GM12801 (cell line): ENCODE measurements around the gene LRRC23.

Experiments
- TF ChIP-seq, protein P1 (sequence below): IDR thresholded peaks from one replicate; pipeline ENCODE4 v1.5.1; 2011; ENCODE audit warnings: control low read depth; ENCODE audit not compliant: insufficient read length; ENCODE audit errors: extremely low read depth

The LRRC23 gene

DNA sequence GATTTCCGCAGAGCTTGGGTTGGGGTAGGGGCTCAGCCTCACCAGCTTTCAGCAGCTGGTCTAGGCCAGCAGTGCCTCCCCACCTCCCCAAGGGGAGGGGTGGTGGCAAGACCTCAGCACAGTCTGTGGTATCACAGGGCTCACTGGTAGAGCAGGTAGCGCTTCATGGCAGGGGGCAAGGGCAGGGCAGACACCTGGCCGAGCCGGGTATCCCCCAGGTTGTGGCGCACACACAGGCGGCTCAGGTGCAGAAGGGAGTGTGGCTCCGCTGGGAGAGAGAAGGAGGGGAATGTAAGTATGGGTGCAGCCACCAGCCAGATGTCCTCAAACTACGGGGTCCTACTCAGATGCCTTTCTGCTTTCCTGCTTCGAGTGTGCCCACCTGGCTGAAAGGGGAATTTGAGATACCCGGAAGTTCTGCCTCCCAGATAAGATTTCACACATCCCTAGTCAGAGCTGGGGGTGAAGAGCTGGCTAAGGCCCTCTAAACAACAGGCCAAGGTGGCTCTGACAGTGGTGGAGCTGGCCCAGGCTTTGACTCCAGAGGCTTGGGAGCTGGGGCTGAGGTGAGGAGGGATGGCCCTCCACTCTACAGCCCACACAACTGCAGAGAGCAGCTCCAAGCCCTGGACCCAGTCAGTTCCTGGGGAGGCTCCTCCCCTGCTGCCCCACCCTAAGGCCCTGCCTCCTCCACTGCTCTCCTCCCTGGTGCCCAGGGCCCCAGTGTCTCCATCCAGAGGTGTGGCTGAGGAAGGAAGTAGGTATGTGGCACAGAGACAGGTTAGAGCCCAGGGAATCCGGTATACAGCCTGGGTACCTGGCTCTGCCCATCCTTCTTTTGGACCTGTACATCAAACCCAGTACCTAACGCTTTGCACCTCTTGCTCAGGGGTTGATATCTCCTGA lies 33.3 kb upstream of the LRRC23 start:
- TF ChIP-seq, protein P1, sequence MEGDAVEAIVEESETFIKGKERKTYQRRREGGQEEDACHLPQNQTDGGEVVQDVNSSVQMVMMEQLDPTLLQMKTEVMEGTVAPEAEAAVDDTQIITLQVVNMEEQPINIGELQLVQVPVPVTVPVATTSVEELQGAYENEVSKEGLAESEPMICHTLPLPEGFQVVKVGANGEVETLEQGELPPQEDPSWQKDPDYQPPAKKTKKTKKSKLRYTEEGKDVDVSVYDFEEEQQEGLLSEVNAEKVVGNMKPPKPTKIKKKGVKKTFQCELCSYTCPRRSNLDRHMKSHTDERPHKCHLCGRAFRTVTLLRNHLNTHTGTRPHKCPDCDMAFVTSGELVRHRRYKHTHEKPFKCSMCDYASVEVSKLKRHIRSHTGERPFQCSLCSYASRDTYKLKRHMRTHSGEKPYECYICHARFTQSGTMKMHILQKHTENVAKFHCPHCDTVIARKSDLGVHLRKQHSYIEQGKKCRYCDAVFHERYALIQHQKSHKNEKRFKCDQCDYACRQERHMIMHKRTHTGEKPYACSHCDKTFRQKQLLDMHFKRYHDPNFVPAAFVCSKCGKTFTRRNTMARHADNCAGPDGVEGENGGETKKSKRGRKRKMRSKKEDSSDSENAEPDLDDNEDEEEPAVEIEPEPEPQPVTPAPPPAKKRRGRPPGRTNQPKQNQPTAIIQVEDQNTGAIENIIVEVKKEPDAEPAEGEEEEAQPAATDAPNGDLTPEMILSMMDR = no peak

DNA sequence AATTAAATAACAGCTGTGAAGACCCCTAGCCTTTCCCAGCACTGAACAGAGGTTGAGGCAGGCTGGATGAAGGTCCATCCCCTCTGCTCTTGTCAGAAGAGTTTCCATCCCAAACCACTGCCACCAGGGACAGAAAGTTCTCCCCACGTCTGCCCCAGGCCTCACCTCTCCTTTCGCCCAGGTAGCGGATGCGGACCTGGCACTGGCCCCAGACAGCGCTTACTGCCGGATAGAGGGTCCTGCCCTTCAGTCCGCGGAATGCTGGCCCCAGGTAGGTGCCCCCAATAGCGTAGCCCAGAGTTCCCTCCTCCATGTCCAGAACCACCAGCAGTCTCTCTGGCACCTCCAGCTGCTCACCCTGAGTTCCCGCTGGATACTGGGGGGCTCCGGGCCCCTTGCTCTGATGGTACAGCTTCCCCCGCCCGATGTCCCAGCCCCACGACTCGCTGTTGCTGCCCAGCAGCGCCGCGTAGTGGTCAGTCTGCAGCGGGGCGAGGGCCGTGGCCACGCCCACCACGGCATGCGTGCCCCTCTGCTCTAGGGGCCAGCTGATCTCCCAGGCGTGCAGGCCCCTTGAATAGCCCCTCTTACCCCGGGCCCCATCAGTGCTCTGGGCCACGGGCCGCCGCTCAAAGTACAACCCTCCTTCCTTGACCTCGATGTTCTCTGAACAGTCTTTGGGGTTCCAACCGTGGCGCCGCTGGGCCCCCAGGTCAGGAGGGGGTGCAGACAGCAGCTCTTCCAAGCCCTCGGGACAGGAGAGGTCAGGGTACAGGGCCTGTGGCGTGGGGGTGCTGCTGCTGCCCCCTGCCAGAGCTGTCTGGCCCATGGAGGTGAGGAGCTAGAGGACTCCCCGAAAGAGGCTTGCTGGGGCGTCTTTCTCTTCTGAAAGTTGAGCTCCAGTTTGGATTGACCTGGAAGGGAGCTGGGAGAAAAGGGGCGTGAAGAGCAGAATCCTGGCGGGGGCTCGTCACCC lies 32.3 kb upstream of the LRRC23 start:
- TF ChIP-seq, protein P1 = no peak

DNA sequence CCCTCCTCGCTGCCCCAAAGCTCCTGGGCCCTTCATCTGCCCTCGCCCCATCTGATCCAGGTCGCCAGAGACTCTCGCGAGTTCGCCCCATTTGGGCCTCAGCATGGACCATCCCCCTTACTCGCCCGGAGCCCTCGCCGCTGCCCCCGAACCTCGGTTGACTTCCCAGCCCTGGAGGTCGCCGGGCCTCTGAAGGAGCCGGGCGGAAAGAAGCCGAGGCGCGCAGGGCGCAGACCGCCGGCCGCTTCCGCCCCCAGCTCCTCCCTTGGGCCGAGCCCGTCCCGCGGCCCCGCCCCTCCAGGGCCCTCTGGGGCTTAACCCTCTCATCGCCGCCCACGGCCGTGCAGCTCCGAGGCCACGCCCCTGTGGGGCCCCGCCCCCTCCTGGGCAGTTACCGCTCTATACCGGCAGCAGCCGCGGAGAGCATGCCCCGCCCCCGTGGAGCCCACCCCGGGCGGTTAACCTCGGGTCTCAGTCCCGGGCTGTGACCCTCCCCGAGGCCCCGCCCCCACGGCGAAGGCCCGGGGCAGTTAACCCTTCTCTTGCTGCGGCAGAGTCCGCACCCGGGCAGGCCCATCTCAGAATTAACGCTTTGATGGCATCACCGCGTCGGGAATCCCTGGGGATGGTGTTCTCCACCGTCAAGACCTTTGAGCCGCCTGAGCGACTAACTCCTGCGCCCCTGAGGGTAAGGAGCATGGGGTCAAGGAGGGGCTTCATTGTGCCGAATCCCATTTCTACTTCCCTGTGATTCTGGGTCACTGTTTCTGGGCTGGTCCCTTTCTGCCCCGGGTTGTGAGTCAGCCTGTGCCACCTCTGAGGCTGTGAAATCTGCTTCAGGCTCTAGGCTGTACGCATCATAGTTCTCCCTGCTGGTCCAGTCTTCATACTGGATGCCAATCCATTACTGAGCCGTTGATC lies 31.3 kb upstream of the LRRC23 start, which contains the start of gene SPSB2:
Gene SPSB2, minus strand, starts transcription at position 210 of the 921 bp plus-strand sequence. CDS start 402 bp downstream, outside the sequence.
- TF ChIP-seq, protein P1 = no peak

DNA sequence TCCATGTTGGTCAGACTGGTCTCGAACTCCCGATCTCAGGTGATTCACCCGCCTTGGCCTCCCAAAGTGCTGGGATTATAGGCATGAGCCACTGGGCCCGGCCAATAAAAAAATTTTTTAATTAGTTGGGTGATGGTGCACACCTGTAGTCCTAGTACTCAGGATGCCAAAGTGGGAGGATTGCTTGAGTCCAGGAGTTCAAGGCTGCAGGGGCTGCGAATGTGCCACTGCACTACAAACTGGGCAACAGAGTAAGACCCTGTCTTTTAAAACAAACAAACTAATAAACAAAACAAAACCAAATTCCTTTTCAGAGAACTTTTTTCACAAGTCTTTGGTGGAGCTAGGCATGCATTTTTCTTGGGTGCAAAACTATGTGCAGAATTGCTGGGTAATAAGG lies 21.4 kb upstream of the LRRC23 start:
- TF ChIP-seq, protein P1 = no peak

DNA sequence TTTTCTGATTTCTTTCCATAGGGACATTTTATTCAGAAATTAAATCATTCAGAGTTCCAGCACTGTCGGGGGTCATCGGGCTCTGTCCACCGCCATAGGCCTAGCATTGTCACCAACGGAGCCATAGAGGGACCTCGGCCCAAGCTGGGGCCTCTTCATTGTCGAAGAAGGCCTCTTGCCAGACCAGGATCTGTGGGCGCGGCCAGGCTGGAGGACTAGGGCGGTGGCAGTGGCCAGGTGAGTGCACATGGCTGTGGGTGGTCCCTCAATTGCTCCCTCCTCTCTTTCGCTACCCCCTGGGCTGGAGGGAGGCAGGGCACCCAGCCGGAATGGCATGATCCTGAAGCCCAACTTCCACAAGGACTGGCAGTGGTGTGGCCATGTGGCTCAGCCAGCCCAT lies 20.9 kb upstream of the LRRC23 start:
- TF ChIP-seq, protein P1 = no peak

DNA sequence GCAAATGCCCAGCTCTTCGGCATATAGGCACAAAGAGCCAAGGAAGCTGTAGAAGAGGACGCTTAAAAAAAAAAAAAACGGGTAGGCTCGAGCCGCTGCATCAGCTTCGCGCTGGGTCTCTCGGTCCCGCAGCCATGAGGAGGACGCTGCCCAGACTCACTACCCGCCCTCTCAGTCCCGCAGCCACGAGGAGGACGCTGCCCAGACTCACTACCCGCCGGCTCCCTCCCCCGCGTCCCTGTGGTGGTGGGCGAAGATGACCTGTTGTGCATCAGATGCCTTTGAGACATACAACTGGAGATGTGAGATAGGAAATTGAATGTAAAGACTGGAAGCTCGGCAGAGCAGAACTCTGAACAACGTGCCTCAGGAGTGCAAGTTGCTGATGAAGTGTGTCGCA lies 20.1 kb upstream of the LRRC23 start:
- TF ChIP-seq, protein P1 = no peak
